HepG2 (cell line): ENCODE results near the gene BIRC7. TPM values are rescaled to one million over a fixed set of nuclear protein-coding genes. Genes with fewer than 3 reads are reported as not detected.

Experiments used
- ARNT2 ChIP-seq: sonication (generic); formaldehyde crosslinking; IDR thresholded peaks from 2 replicates; pipeline ENCODE4 v1.8.0; 2022; ENCODE audit warnings: mild to moderate bottlenecking, low read depth, missing genetic modification reagents, moderate library complexity
- CBX1 ChIP-seq: IDR thresholded peaks from one replicate; pipeline ENCODE4 v1.6.1; 2016; ENCODE audit warnings: antibody characterized with exemption, low read depth
- ELF4 ChIP-seq: sonication (generic); formaldehyde crosslinking; IDR thresholded peaks from 2 replicates; pipeline ENCODE4 v1.5.0; 2020; ENCODE audit warnings: missing genetic modification reagents, mild to moderate bottlenecking, moderate library complexity, borderline replicate concordance
- FOXJ3 ChIP-seq: sonication (generic); formaldehyde crosslinking; IDR thresholded peaks from 2 replicates; pipeline ENCODE4 v1.4.0; 2020; ENCODE audit warnings: missing genetic modification reagents, mild to moderate bottlenecking, borderline replicate concordance
- HOXA9 ChIP-seq: sonication (generic); formaldehyde crosslinking; IDR thresholded peaks from 2 replicates; pipeline ENCODE4 v1.8.1; 2022; ENCODE audit warnings: missing genetic modification reagents, mild to moderate bottlenecking, moderate library complexity, borderline replicate concordance
- KAT7 ChIP-seq: IDR thresholded peaks from 2 replicates; pipeline ENCODE4 v1.6.1; 2018; ENCODE audit warnings: borderline replicate concordance, missing compliant biosample characterization
- KDM5B ChIP-seq: sonication (generic); formaldehyde crosslinking; IDR thresholded peaks from 2 replicates; pipeline ENCODE4 v1.4.0; 2020; ENCODE audit warnings: missing genetic modification reagents, mild to moderate bottlenecking, borderline replicate concordance
- NFIB ChIP-seq: sonication (generic); formaldehyde crosslinking; IDR thresholded peaks from 2 replicates; pipeline ENCODE4 v1.9.0; 2021; ENCODE audit warnings: missing genetic modification reagents, mild to moderate bottlenecking, borderline replicate concordance
- NRL ChIP-seq: sonication (generic); formaldehyde crosslinking; IDR thresholded peaks from 2 replicates; pipeline ENCODE4 v1.5.0; 2020; ENCODE audit warnings: missing genetic modification reagents, mild to moderate bottlenecking, moderate library complexity, borderline replicate concordance
- POGZ ChIP-seq: sonication (generic); formaldehyde crosslinking; IDR thresholded peaks from 2 replicates; pipeline ENCODE4 v1.4.0; 2020; ENCODE audit warnings: mild to moderate bottlenecking, missing genetic modification reagents
- RBFOX2 ChIP-seq: fragments of 200-400 bp; formaldehyde crosslinking; IDR thresholded peaks from 2 replicates; pipeline ENCODE4 v1.6.1; 2017; ENCODE audit warnings: low read depth, mild to moderate bottlenecking, low read length
- RXRA ChIP-seq: sonication (generic); formaldehyde crosslinking; IDR thresholded peaks from 2 replicates; pipeline ENCODE4 v1.5.1; 2020; ENCODE audit warnings: missing genetic modification reagents
- SP140L ChIP-seq: sonication (generic); formaldehyde crosslinking; IDR thresholded peaks from 2 replicates; pipeline ENCODE4 v1.4.0; 2020; ENCODE audit warnings: missing genetic modification reagents, borderline replicate concordance
- SRY ChIP-seq: sonication (generic); formaldehyde crosslinking; IDR thresholded peaks from 2 replicates; pipeline ENCODE4 v1.8.0; 2022; ENCODE audit warnings: mild to moderate bottlenecking, missing genetic modification reagents
- SSRP1 ChIP-seq: IDR thresholded peaks from 2 replicates; pipeline ENCODE4 v1.6.1; 2016; ENCODE audit warnings: control low read depth
- STAT6 ChIP-seq: sonication (generic); formaldehyde crosslinking; IDR thresholded peaks from 2 replicates; pipeline ENCODE4 v1.4.0; 2020; ENCODE audit warnings: missing genetic modification reagents, mild to moderate bottlenecking, borderline replicate concordance
- TBP ChIP-seq: sonication (generic); formaldehyde crosslinking; IDR thresholded peaks from 2 replicates; pipeline ENCODE4 v1.5.0; 2020; ENCODE audit warnings: missing genetic modification reagents
- TCF7 ChIP-seq: sonication (generic); IDR thresholded peaks from 2 replicates; pipeline ENCODE4 v1.6.1; 2016; ENCODE audit warnings: antibody characterized with exemption, low read depth
- ZMYM3 ChIP-seq: sonication (generic); formaldehyde crosslinking; IDR thresholded peaks from 2 replicates; pipeline ENCODE4 v1.5.1; 2020; ENCODE audit warnings: mild to moderate bottlenecking, missing genetic modification reagents
- ZNF280D ChIP-seq: sonication (generic); formaldehyde crosslinking; IDR thresholded peaks from 2 replicates; pipeline ENCODE4 v1.5.1; 2020; ENCODE audit warnings: mild to moderate bottlenecking, missing genetic modification reagents
- ZNF446 ChIP-seq: sonication (generic); formaldehyde crosslinking; IDR thresholded peaks from 2 replicates; pipeline ENCODE4 v1.5.0; 2020; ENCODE audit warnings: mild to moderate bottlenecking, missing genetic modification reagents
- ZNF547 ChIP-seq: sonication (generic); formaldehyde crosslinking; IDR thresholded peaks from 2 replicates; pipeline ENCODE4 v1.5.1; 2020; ENCODE audit warnings: mild to moderate bottlenecking, missing genetic modification reagents
- ZNF576 ChIP-seq: sonication (generic); formaldehyde crosslinking; IDR thresholded peaks from 2 replicates; pipeline ENCODE4 v1.4.0; 2020; ENCODE audit warnings: mild to moderate bottlenecking, missing genetic modification reagents
- ZNF720 ChIP-seq: sonication (generic); formaldehyde crosslinking; IDR thresholded peaks from 2 replicates; pipeline ENCODE4 v1.4.0; 2020; ENCODE audit warnings: missing genetic modification reagents
- ZNF768 ChIP-seq: sonication (generic); formaldehyde crosslinking; IDR thresholded peaks from 2 replicates; pipeline ENCODE4 v1.4.0; 2020; ENCODE audit warnings: missing genetic modification reagents
- ZNF891 ChIP-seq: sonication (generic); formaldehyde crosslinking; IDR thresholded peaks from 2 replicates; pipeline ENCODE4 v1.5.0; 2020; ENCODE audit warnings: mild to moderate bottlenecking, missing genetic modification reagents
- ZSCAN9 ChIP-seq: IDR thresholded peaks from 2 replicates; pipeline ENCODE4 v1.6.1; 2016; ENCODE audit warnings: borderline replicate concordance
- polyA plus RNA-seq, 8 experiments: library from polyadenylated mRNA; depleted of rRNA in 3 of 8; stranded (reverse) in 7 of 8; unstranded in 1 of 8; fragments of >200 nt; fragmentation: Illumina TruSeq in 4 of 8; extraction: Trizol in 4 of 8; gene quantifications; 2 replicates each; pipeline versions ENCODE4 v1.2.1 to v1.2.3, GENCODE V29; 2011 to 2016; ENCODE audit warnings: low read depth in 4 of 8, missing spikeins in 1 of 8, mixed read lengths in 1 of 8; ENCODE audit not compliant: insufficient read depth in 1 of 8
- total RNA-seq, 5 experiments: library from RNA; depleted of rRNA; stranded (reverse); fragments of >200 nt; fragmentation: Illumina TruSeq; extraction: Trizol; gene quantifications; 2 replicates each; pipeline ENCODE4 v1.2.3, GENCODE V29; 2016; ENCODE audit warnings: low read depth in 1 of 5

Gene BIRC7
- total and polyA plus RNA-seq, 2 of the 13 experiments (the other 11 are each of a cell fraction or from before 2014, with no cell fraction given), result 0.27 to 5.1 TPM

- 0 out of 2 replicates have a peak, but pooled peaks have one; percentile 83 for TF ChIP-seq ZNF720 (CRISPR knock-in tag)
- TF ChIP-seq KDM5B, result peak; percentile 62; the same call in 1 of the 2 replicates
- no peak for TF ChIP-seq CBX1
- no peak for TF ChIP-seq STAT6
- peak; percentile 43 for TF ChIP-seq ZNF891
- TF ChIP-seq FOXJ3, result no peak
- TF ChIP-seq RBFOX2, result no peak
- no peak for TF ChIP-seq HOXA9 (CRISPR knock-in tag)
- no peak for TF ChIP-seq ZSCAN9 (CRISPR knock-in tag)
- no peak for TF ChIP-seq TCF7
- TF ChIP-seq RXRA (CRISPR knock-in tag), result peak; percentile 29; the same call in 1 of the 2 replicates
- TF ChIP-seq POGZ, result peak; percentile 22; the same call in 1 of the 2 replicates
- TF ChIP-seq ZMYM3 (CRISPR knock-in tag), result 0 out of 2 replicates have a peak, but pooled peaks have one; percentile 10
- no peak for TF ChIP-seq ZNF446 (CRISPR knock-in tag)
- no peak for TF ChIP-seq ZNF547
- peak; percentile 52; the same call in 1 of the 2 replicates for TF ChIP-seq ZNF280D (CRISPR knock-in tag)
- TF ChIP-seq ZNF576 (CRISPR knock-in tag), result peak; percentile 71; the same call in 1 of the 2 replicates
- TF ChIP-seq SSRP1 (CRISPR knock-in tag), result no peak
- peak; percentile 63; the same call in 1 of the 2 replicates for TF ChIP-seq SRY
- TF ChIP-seq ARNT2 (CRISPR knock-in tag), result no peak
- no peak for TF ChIP-seq ZNF768 (CRISPR knock-in tag)
- no peak for TF ChIP-seq SP140L (CRISPR knock-in tag)
- TF ChIP-seq NFIB (CRISPR knock-in tag), result no peak
- TF ChIP-seq ELF4, result no peak
- 0 out of 2 replicates have a peak, but pooled peaks have one; percentile 59 for TF ChIP-seq NRL
- no peak for TF ChIP-seq KAT7
- no peak for TF ChIP-seq TBP (CRISPR knock-in tag)
Measured at GRCh38 chr20:63235399-63235983, at the start of gene BIRC7 (continued).
